ENCODE data around the gene ABR.

DNA sequence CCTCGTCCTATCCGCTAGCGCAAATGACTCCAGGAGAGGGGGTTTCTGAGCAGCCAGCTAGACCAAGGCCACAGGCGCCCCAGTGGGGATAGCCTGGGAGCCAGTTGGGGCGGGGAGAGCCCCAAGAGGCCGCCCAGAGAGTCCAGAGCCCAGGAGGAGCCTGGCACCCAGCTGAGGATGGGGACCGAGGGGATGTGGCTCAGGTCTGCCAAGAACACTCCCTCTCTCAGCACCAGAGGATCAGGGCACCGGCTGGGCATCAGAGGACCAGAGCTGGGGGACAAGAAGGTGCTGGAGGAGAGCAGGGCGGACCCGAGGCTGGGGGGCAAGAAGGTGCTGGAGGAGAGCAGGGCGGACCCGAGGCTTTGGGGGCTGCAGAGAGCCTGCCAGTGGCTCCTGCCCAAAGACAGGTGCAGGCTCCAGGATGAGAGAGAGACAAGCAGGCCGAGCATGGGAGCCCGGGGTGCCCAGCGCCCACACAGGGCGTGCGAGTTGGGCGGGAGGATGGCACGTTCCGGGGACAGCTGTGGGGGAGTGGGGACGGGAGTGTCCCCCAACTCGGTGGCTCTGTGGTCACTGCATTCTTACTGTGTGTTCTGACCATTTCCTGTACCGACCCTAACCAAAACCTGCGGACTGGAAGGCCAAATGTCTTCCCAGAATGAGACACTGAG is 143.5 kb downstream of the ABR start:
- TF ChIP-seq PHF8 (conservative IDR thresholded peaks at IDR 0.05; ENCODE audit: low read depth, low read length): no peak
- TF ChIP-seq GABPA (IDR thresholded peaks at IDR 0.05; ENCODE audit: borderline replicate concordance, insufficient read depth, low read length): no peak
- no peak for TF ChIP-seq POLR2A (IDR thresholded peaks at IDR 0.05; ENCODE audit: control extremely low read depth in 1 of 2, low read depth in 2 of 2, low read length in 2 of 2)
- TF ChIP-seq, protein P1, sequence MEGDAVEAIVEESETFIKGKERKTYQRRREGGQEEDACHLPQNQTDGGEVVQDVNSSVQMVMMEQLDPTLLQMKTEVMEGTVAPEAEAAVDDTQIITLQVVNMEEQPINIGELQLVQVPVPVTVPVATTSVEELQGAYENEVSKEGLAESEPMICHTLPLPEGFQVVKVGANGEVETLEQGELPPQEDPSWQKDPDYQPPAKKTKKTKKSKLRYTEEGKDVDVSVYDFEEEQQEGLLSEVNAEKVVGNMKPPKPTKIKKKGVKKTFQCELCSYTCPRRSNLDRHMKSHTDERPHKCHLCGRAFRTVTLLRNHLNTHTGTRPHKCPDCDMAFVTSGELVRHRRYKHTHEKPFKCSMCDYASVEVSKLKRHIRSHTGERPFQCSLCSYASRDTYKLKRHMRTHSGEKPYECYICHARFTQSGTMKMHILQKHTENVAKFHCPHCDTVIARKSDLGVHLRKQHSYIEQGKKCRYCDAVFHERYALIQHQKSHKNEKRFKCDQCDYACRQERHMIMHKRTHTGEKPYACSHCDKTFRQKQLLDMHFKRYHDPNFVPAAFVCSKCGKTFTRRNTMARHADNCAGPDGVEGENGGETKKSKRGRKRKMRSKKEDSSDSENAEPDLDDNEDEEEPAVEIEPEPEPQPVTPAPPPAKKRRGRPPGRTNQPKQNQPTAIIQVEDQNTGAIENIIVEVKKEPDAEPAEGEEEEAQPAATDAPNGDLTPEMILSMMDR (IDR thresholded peaks at IDR 0.05; ENCODE audit: control extremely low read depth in 1 of 3, insufficient read depth in 1 of 3, low read depth in 1 of 3, low read length in 3 of 3): no peak
- no peak for TF ChIP-seq ZNF274 (IDR thresholded peaks at IDR 0.05; ENCODE audit: borderline replicate concordance, extremely low read depth, low read length)
- no peak for TF ChIP-seq EZH2 (IDR thresholded peaks at IDR 0.05; ENCODE audit: low read depth, low read length, severe bottlenecking)
